CD4-positive, alpha-beta T cell treated with Interleukin-4 for 1 hour (primary cell): ENCODE data around the gene SLC7A4.

Experiments
- DNase-seq, 2 donors: peaks; one replicate each; pipeline ENCODE4 v3.0.0-alpha.2; 2020 to 2022

The SLC7A4 gene

GRCh38 chr22:20997536-20998257 is 34.7 kb downstream of the SLC7A4 start:
- no peak for DNase-seq

DNA sequence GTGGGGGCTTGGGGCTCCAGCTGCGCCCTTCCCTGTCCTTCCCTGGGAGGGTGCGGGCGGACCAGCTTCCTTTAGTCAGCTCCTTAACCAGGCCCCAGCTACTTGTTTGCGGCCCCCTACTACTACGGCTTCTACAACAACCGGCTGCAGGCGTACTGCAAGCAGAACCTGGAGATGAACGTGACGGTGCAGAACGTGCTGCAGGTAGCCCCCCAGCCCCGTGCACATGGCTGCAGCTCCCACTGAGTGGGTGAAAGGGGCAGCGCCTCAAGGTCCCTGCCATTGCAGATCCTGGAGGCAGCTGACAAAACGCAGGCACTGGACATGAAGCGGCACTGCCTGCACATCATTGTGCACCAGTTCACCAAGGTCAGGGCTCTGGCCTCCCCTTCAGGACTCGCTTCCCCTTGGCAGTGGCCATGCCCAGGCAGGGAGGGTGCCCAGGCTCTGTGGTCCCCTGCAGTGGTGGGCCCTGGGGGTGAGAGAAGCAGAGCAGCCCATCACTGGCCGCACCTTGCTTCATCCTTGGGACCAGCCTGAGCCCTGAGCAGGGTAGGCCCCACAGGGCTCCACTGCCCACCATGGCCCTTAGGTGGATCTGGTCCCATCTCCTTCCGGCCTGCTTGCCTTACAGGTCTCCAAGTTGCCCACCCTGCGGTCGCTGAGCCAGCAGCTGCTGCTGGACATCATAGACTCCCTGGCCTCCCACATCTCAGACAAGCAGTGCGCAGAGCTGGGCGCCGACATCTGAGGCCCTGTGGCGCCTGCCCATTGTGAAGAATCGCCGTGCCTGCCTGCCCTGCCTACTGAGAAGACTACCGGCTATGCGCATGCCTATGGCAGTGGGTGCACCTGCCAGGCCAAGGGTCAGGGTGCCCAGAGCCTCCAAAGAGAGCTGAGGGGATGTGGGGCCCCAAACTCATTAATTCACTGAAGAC is 35.5 kb downstream of the SLC7A4 start:
- DNase-seq: no peak

GRCh38 chr22:20996031-20996410 is 36.3 kb downstream of the SLC7A4 start:
- DNase-seq: no peak

DNA sequence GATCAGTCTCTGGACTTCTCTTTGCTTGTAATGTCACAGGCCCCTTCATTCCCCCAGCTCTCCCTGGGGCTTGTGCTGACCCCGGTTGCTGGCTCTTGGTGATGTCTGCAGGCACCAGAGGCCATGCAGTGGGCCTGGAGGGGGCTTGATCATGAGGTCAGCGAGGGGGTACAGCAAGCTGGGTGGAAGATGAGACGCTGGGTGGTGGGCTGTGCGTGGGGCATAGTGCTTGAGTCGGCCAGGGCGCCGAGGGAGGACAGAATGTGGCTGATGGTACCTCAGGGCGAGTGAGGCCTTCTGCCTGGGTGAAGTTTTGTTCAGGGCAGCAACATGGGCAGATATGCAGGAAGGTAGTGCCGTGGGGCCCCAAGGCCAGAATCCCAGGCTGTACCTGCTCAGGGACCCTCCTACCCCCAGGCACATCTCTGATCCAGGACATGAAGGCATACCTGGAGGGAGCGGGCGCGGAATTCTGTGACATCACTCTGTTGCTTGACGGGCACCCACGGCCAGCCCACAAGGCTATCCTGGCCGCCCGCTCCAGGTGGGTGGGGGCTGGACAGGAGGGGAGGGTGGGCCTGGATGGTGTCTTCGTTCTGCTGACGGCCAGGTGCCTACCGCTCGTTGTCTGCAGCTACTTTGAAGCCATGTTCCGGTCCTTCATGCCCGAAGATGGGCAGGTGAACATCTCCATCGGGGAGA is 36.9 kb downstream of the SLC7A4 start:
- no peak for DNase-seq

DNA sequence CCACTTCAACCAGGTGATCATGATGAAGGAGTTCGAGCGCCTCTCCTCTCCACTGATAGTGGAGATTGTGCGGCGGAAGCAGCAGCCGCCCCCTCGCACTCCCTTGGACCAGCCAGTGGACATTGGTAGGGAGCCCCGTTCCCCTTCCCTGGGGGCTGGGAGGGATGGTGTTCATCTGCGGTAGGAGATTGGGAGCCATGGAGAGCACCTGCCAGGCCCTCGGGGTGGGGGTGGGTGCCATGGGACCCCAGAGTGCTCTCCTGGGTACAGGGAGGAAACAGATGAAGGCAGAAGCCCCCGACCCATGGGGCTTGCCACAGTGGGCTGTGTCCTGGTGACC is 37.5 kb downstream of the SLC7A4 start:
- DNase-seq: no peak

DNA sequence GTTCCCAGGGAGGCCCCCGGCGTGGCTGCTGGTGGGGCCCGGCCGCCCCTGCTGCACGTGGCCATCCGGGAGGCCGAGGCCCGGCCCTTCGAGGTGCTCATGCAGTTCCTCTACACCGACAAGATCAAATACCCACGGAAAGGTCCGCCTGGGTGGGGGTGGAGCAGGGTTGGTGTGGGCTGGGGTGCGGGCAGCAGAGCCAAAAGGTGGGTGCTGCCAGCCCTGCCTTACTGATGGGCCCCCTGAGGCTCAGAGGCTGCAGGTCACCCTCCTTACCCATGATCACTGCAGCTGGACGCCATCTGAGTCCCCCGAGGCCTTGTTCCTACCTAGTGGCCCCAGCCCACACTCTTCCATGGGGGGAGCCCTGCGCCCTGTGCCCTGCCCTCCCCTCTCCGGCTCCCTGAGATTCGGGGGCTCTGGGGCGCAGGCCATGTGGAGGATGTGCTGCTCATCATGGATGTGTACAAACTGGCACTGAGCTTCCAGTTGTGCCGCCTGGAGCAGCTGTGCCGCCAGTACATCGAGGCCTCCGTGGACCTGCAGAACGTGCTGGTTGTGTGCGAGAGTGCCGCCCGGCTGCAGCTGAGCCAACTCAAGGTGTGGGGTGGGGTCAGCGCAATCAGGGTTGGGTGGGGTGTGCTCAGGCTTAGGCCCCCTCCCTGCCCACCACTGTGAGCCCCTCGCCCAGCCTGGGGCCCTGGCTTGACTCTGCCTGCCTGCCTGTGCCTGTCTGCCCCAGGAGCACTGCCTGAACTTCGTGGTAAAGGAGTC is 38.0 kb downstream of the SLC7A4 start:
- DNase-seq: no peak

DNA sequence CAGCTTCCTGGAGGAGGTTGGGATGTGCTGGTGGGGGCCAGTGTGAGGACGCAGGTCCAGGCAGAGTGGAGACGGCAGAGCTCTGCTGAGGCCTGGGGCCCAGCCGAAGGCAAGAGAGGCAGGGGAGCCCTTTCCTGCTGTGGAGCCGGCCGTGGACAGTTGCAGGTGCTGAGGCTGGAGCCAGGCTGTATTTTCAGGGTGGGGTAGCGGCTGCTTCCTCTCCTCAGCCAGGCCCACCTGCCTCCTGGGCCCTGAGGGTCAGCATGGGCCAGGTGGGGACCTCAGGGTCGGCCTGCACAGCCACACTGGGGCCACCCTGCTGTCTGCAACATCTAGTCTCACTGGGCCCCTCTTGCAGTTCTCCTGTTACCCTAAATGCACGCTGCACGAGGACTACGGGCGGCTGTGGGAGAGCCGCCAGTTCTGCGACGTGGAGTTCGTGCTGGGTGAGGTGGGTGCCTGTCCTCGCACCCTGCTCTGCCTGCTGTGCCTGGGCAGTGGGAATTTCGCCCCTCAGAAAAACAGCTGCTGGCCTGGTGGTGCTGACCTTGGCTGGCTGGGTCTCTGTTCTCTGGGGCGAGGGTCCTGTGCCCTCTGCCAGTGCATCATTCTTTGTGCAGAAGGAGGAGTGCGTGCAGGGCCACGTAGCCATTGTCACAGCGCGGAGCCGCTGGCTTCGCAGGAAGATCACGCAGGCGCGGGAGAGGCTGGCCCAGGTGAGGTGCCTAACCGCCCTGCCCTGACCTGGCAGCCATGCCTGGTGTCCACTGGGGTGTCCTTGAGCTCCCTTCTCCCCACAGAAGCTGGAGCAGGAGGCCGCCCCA is 38.8 kb downstream of the SLC7A4 start:
- DNase-seq: no peak

GRCh38 chr22:20992456-20993303 is 39.7 kb downstream of the SLC7A4 start:
- DNase-seq: no peak

DNA sequence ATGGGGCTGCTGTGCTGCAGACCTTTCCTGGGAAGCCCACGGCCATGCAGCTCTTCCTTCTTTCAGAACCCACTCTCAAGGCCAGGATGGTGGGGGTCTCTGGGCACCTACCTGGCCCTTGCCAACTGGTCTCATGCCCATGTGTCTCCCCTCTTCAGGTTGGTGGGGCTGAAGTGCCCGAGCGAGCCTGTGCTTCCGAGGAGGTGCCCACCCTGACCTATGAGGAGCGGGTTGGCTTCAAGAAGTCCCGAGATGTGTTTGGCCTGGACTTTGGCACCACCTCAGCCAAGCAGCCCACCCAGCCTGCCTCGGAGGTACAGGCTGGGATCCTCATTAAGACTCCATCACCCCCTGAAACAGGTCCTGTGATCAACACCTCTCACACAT is 40.3 kb downstream of the SLC7A4 start:
- DNase-seq: no peak

GRCh38 chr22:20991252-20992055 is 40.9 kb downstream of the SLC7A4 start:
- no peak for DNase-seq

DNA sequence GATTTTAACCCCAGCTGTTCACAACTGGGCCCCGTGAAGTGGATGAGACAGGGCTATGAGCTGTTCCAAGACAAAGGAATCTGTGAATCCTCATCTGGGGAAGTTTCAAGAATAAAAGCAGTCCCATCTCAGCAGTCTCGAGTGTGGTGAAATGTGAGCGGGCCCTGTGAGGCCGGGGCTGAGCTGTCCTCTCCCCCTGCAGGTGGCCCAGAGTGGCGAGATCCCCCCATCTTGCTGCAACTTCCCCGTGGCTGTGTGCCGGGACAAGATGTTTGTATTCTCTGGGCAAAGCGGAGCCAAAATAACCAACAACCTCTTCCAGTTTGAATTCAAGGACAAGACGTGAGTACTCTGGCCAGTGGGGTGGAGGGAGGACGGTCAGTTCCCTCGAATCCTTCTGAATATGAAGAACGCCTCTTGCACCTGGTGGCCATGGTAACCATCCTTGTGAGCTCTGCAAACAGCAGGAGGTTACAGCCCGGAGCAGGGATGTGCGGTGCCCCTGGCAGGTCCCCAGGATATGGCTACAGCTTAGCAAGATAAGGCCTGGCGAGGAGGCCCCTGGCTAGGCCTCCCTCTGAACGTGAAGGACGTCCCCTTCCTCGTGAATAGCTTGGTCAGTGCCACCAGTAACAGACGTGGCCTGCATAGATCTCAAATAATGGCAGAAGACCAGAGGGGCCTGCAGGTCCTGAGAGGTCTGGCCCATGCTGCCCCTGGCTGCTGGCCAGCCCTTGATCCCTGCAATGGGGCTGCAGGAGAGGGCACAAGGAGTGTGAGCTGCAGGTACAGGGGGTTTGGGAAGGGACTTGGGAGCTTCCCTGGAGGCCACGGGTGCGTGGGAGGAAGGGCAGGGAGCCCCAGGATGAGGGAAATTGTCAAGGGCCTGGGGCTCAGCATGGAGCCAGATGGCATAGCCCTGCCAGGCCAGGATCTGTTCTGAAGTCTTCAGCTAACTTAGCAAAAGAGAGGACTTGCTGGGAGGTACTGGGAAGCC is 41.9 kb downstream of the SLC7A4 start:
- no peak for DNase-seq

DNA sequence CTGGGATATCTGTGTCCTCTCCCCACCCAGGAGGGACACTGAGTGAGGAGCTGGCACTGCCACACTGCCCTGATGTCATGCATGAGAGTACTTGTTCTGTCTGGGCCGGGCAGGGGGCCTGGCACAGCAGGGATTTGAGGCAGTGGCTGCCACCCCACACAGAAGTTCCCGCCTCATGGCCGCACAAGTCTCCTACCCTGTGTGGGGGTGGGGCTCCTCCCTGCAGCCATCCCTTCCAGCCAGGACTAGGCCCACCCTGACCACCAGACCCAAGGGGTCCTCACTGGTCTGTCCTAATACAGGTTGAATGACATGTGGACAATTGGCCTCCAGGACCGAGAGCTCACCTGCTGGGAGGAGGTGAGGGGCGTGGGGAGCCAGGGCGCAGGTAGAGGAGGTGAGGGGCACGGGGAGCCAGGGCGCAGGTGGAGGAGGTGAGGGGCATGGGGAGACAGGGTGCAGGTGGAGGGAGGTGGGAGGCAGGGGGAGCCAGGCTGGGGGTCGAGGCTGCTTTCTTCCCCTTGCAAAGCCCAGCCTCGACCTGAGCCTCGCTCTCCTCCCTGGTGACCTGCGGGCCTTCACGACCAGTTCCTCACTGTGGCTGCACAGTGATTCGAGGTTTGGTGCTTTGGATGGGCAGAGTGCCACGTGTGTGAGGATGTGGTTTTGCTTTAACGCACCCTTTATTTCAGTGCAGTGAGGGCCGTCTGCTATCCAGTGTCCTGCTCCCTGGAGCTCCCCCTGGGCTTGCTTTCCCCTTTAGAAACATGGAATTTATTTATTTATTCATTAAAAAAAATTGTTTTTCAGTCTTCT is 42.8 kb downstream of the SLC7A4 start:
- no peak for DNase-seq

- DNase-seq: no peak
These were observed 43.6 kb downstream of the SLC7A4 start for GRCh38 chr22:20988573-20989322.

GRCh38 chr22:20987375-20987774 is 45.0 kb downstream of the SLC7A4 start:
- no peak for DNase-seq

DNA sequence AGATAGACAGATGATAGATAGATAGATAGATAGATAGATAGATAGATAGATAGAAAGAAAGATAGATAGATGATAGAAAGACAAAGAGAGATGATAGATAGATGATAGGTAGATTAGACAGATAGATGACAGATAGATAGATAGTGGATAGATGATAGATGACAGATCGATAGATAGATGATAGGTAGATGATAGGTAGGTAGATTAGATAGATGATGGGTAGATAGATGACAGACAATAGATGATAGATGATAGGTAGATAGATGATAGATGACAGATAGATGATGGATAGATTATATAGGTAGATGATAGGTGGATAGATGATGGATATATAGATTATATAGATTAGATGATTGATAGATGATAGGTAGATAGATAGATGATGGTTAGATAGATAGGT is 46.0 kb downstream of the SLC7A4 start:
- DNase-seq: no peak

DNA sequence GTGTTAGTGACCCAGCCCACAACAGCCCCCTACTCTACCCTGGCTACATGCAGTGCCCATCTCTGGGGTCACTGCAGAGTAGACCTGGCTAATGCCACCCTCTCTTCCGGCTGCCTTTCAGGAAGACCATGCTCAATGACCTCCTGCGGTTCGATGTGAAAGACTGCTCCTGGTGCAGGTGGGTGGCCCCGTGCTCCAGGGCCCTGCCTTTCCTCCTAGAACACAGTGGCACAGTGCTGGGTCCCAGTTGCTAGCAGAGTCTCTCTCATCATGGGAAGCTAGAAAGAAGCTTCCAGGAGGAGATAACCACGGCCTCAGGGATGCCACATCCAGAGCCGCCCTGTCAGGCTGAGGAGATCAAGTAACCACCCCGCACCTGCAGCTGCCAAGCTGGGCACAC is 46.6 kb downstream of the SLC7A4 start:
- no peak for DNase-seq
